Stimulated activated CD4-positive, alpha-beta T cell treated with anti-CD3 and anti-CD28 coated beads, Interleukin-15, amount 100 ng/mL, for 1 hour (primary cell): Measurements from ENCODE around the gene MSLN.

Source experiments
- DNase-seq, 2 donors: peaks; one replicate each; pipeline ENCODE4 v3.0.0-alpha.2; 2020; ENCODE audit warnings: low read depth in 1 of 2, low spot score in 1 of 2

The MSLN gene

GRCh38 chr16:760545-761343, at the start of gene MSLN:
MSLN (plus strand) TSS chr16:760734; CDS start chr16:762681, 1,947 bp downstream.
- no peak for DNase-seq

GRCh38 chr16:711084-711483, 49.5 kb upstream of the MSLN start:
- no peak for DNase-seq

- peak; percentile 60 to 72 for DNase-seq
Measured at GRCh38 chr16:711548-712320, 48.8 kb upstream of the MSLN start.

- peak in 1 of 2 donors; percentile 37 for DNase-seq
Measured at GRCh38 chr16:712740-713250, 47.7 kb upstream of the MSLN start.

- no peak for DNase-seq
Measured at GRCh38 chr16:714079-714478, 46.5 kb upstream of the MSLN start.

- DNase-seq, result peak; percentile 72 to 92
Measured at GRCh38 chr16:714558-715476, 45.7 kb upstream of the MSLN start, which contains the start of gene METRN. METRN (plus strand) TSS chr16:715118; CDS start chr16:715290, 172 bp downstream.

GRCh38 chr16:715477-716199, 44.9 kb upstream of the MSLN start:
- no peak for DNase-seq

GRCh38 chr16:716200-716568, 44.4 kb upstream of the MSLN start:
- no peak for DNase-seq

GRCh38 chr16:716768-717325, 43.7 kb upstream of the MSLN start:
- no peak for DNase-seq

- DNase-seq, result no peak
Measured at GRCh38 chr16:717450-718245, 42.9 kb upstream of the MSLN start.

- DNase-seq, result no peak
Measured at GRCh38 chr16:718389-718788, 42.1 kb upstream of the MSLN start.

- DNase-seq, result no peak
Measured at GRCh38 chr16:718922-719321, 41.6 kb upstream of the MSLN start.

- DNase-seq, result no peak
Measured at GRCh38 chr16:719815-720446, 40.6 kb upstream of the MSLN start.

GRCh38 chr16:720447-720989, 40.0 kb upstream of the MSLN start:
- no peak for DNase-seq

- DNase-seq, result peak; percentile 43 to 58
Measured at GRCh38 chr16:720990-721764, 39.4 kb upstream of the MSLN start, which contains the start of gene ANTKMT. ANTKMT (plus strand) TSS chr16:721146; CDS start chr16:721275, 129 bp downstream.

GRCh38 chr16:721765-722540, 38.6 kb upstream of the MSLN start:
- no peak for DNase-seq
